Kidney epithelial cell (primary cell): ENCODE results near the gene MLF2. TPM values are rescaled to one million over a fixed set of nuclear protein-coding genes. Genes with fewer than 3 reads are reported as not detected.
A peak's percentile ranks its signal among the peaks of the same experiment; 100 is the strongest.

Source experiments
- DNase-seq: peaks from one replicate; pipeline ENCODE4 v3.0.0-alpha.2; 2010; ENCODE audit warnings: low read depth
- H3K27me3 ChIP-seq: 2 replicates; pipeline ENCODE4 v1.6.0; 2011; ENCODE audit warnings: low read length; ENCODE audit not compliant: control insufficient read depth, insufficient read depth
- H3K36me3 ChIP-seq: 2 replicates; pipeline ENCODE4 v1.5.1; 2011; ENCODE audit warnings: low read length; ENCODE audit not compliant: control insufficient read depth, insufficient read depth
- H3K4me3 ChIP-seq: 2 replicates; pipeline ENCODE4 v1.5.1; 2011; ENCODE audit warnings: low read depth, mild to moderate bottlenecking, control low read depth, low read length
- CTCF ChIP-seq: IDR thresholded peaks from 2 replicates; pipeline ENCODE4 v1.5.1; 2011; ENCODE audit warnings: mild to moderate bottlenecking, moderate library complexity, low read length, control low read depth, inconsistent platforms; ENCODE audit not compliant: insufficient read depth, poor library complexity, severe bottlenecking
- total RNA-seq: library from RNA; depleted of rRNA; stranded (reverse); fragments of >200 nt; gene quantifications from 2 replicates; pipeline ENCODE4 v1.2.3, GENCODE V29; 2015

Gene MLF2
- total RNA-seq, 1 donor from 2014 or later = 190 TPM

- DNase-seq = peak; percentile 97
- Histone ChIP-seq H3K27me3 (no peaks in the 10 kb centered on the region), H3K4me3 (peak overlapping the region; percentile 8), H3K36me3 (no peaks in the 10 kb centered on the region)
- TF ChIP-seq CTCF = no peak
Observed at GRCh38 chr12:6764011-6764828, 11.3 kb upstream of the MLF2 start.

GRCh38 chr12:6763380-6763779, 10.4 kb upstream of the MLF2 start:
- Histone ChIP-seq H3K36me3 (no peaks in the 10 kb centered on the region), H3K27me3 (no peaks in the 10 kb centered on the region), H3K4me3 (no peak overlapping the region)
- no peak for DNase-seq
- no peak for TF ChIP-seq CTCF

GRCh38 chr12:6759741-6760140, 6.8 kb upstream of the MLF2 start:
- no peak for DNase-seq
- Histone ChIP-seq H3K4me3 (no peak overlapping the region), H3K27me3 (no peaks in the 10 kb centered on the region), H3K36me3 (no peaks in the 10 kb centered on the region)
- no peak for TF ChIP-seq CTCF

GRCh38 chr12:6758506-6759095, 5.7 kb upstream of the MLF2 start:
- DNase-seq = no peak
- Histone ChIP-seq H3K27me3 (no peaks in the 10 kb centered on the region), H3K4me3 (no peak overlapping the region), H3K36me3 (no peaks in the 10 kb centered on the region)
- TF ChIP-seq CTCF = no peak

- Histone ChIP-seq H3K27me3 (no peaks in the 10 kb centered on the region), H3K4me3 (no peak overlapping the region), H3K36me3 (no peaks in the 10 kb centered on the region)
- no peak for DNase-seq
- no peak for TF ChIP-seq CTCF
Observed at GRCh38 chr12:6757028-6757690, 4.2 kb upstream of the MLF2 start.
